HL-60/S4 (cell line): ENCODE measurements around the gene DSCAML1.

Source experiments
- in situ Hi-C: fragments of 300-500 bp; cut with MboI; formaldehyde crosslinking; loops from 2 replicates; pipeline ENCODE4 v1.14.3; 2022; ENCODE audit warnings: low sequenced_read_pairs

The DSCAML1 gene

GRCh38 chr11:117594721-117595120 is 202.3 kb downstream of the DSCAML1 start:
- in situ Hi-C loops = no loop called here

GRCh38 chr11:117593065-117593464 is 204.0 kb downstream of the DSCAML1 start:
- in situ Hi-C loops = no loop called here

GRCh38 chr11:117591316-117592039 is 205.5 kb downstream of the DSCAML1 start:
- in situ Hi-C loops = no loop called here

GRCh38 chr11:117589063-117589462 is 208.0 kb downstream of the DSCAML1 start:
- in situ Hi-C loops = no loop called here

GRCh38 chr11:117588166-117588810 is 208.7 kb downstream of the DSCAML1 start:
- in situ Hi-C loops = no loop called here

GRCh38 chr11:117587416-117587815 is 209.6 kb downstream of the DSCAML1 start:
- in situ Hi-C loops = no loop called here

- in situ Hi-C loops = no loop called here
Measured at GRCh38 chr11:117586392-117586791, 210.6 kb downstream of the DSCAML1 start.

GRCh38 chr11:117585631-117586030 is 211.4 kb downstream of the DSCAML1 start:
- in situ Hi-C loops = no loop called here

- in situ Hi-C loops = no loop called here
Measured at GRCh38 chr11:117584056-117584830, 212.8 kb downstream of the DSCAML1 start.

GRCh38 chr11:117583063-117583801 is 213.8 kb downstream of the DSCAML1 start:
- in situ Hi-C loops = no loop called here

- in situ Hi-C loops = no loop called here
Measured at GRCh38 chr11:117582433-117582832, 214.6 kb downstream of the DSCAML1 start.

GRCh38 chr11:117580866-117581265 is 216.2 kb downstream of the DSCAML1 start:
- in situ Hi-C loops = no loop called here

GRCh38 chr11:117579161-117579560 is 217.9 kb downstream of the DSCAML1 start:
- in situ Hi-C loops = no loop called here

GRCh38 chr11:117575856-117576255 is 221.2 kb downstream of the DSCAML1 start:
- in situ Hi-C loops = no loop called here

GRCh38 chr11:117574551-117574950 is 222.5 kb downstream of the DSCAML1 start:
- in situ Hi-C loops = no loop called here

- in situ Hi-C loops = no loop called here
Measured at GRCh38 chr11:117573326-117573725, 223.7 kb downstream of the DSCAML1 start.

GRCh38 chr11:117572671-117573070 is 224.3 kb downstream of the DSCAML1 start:
- in situ Hi-C loops = no loop called here

GRCh38 chr11:117572129-117572528 is 224.9 kb downstream of the DSCAML1 start:
- in situ Hi-C loops = no loop called here

GRCh38 chr11:117570701-117571100 is 226.3 kb downstream of the DSCAML1 start:
- in situ Hi-C loops = no loop called here

- in situ Hi-C loops = no loop called here
Measured at GRCh38 chr11:117569911-117570310, 227.1 kb downstream of the DSCAML1 start.

GRCh38 chr11:117565709-117566108 is 231.3 kb downstream of the DSCAML1 start:
- in situ Hi-C loops = no loop called here
